Measurements from ENCODE around the gene HPX.

HPX gene

GRCh38 chr11:6458352-6459098, 17.7 kb upstream of the HPX start:
- no peak for DNase-seq (ENCODE audit: low spot score)

- DNase-seq (ENCODE audit: low spot score): no peak
Measured at GRCh38 chr11:6457581-6458320, 17.0 kb upstream of the HPX start.

GRCh38 chr11:6456361-6457073, 15.7 kb upstream of the HPX start:
- no peak for DNase-seq (ENCODE audit: low spot score)

DNA sequence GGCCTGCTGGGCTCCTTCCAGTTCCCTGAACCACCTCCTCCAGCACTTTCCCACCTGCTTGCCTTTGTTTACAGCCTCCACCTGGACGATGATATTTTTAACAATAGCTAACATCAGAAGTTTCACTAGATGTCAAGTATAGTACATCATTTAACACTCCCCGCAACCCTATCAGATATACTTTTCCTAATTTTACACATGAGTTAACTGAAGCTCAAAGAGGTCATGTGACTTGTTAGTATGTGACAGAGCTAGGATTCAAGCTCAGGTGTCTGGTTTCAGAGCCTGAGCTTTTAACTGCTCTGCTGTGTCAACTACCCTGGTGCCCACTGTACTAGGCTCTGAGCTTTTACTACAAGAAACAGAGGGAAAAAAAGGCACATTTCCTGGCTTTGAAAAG, 14.3 kb upstream of the HPX start:
- no peak for DNase-seq (ENCODE audit: low spot score)

GRCh38 chr11:6453152-6453551, 12.4 kb upstream of the HPX start:
- DNase-seq (ENCODE audit: low spot score): no peak

DNA sequence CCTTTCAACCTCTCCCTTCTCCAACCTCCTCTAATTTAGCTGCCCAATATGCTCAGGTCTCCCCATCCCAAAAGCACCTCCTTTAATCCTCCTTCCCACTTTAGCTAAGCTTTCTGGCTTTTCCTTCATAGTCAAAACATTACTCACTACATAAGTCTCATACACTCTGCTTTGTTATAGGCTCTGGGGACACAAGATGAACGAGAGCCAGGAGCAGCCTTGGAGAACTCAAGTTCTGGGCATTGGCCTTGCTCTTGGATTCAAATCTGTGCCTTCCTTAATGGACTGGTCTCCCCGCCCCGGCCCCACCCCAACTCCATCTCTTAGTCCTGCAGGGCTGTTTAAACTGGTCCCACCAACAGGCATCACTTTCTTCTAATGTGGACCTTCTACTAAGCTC, 11.4 kb upstream of the HPX start:
- DNase-seq (ENCODE audit: low spot score): no peak

- no peak for DNase-seq (ENCODE audit: low spot score)
Measured at GRCh38 chr11:6448574-6448973, 7.8 kb upstream of the HPX start.

DNA sequence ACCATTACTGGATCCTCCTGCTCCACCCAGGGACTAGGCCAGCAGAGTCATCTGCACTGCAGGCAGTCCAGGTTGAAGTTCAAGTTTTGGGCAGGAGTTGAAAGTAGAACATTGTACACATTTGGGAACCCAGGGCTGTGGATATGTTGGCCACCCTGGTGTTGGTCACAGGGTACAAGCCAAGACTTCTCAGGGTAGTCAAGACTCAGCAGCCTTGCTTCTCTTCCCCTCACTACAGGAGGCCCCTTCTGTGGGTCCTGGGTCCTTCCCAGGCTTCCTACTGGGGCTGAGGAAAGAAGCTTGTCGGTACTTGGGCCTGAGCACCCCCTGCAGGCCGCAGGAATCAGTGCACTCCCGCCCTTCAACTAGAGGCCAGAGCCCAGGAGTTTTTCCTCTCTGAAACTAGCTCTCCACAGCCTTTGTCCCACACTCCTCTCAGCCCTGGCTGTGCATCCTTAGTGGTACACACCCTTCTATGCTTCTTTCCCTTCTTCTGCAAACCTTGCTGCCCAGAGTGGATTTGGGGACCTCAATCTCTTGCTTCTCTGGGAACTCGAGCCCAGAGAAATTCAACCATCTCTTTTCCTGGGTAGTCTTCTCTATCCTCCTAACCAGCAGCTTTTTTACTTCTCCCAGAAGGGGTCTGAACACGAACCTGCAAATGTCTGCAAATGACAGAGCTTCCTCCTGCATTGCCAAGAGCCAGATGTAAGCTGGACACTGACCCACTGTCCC, 2.6 kb upstream of the HPX start:
- peak; percentile 79 for DNase-seq (ENCODE audit: low spot score)

DNA sequence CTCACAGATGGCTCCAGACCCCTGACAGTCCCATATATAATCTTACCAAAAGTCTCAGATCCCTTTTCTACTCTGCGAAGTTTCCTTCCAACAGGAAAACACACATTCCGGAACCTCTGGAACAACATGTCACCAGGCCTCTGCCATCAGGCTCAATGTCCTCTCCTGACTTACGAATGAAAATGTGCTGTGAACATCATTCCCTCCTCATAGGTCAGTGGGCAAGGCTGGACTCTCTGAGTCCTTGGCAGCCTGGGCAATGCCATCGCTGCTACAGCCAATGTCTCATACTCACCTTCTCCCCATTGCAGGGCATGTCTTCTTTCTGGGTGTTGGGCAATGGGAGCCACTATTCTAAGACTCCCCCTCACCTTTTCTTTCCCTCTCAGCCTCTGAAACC, 1.7 kb upstream of the HPX start:
- DNase-seq (ENCODE audit: low spot score): no peak

DNA sequence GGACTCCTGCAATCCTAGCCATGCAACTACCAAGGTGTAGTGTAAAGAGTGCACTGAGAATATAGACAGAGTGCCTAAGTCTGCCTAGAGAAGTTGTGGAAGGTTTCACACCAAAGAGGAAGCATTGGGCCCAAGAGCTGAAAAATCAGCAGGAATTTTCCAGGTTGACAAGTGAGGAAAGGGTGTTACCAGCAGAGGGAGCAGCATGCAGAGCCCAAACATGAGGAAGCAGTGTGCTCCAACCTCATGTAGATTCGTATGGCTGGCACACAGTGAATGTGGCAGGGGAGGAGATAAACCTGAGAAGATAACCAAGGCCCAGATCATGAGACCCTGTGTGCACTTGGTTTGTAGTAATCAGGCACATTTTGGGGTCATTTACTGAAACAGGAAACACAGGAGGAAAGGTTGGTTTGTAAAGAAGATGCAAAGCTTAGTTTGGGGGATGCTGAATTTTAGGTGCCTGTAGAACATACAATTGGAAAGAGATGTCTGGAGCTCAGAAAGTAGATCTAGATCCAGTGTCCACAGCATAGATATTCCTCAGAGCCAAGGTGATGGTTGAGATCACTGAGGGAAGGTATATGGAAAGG, 1.7 kb downstream of the HPX start:
- peak; percentile 70 for DNase-seq (ENCODE audit: low spot score)

DNA sequence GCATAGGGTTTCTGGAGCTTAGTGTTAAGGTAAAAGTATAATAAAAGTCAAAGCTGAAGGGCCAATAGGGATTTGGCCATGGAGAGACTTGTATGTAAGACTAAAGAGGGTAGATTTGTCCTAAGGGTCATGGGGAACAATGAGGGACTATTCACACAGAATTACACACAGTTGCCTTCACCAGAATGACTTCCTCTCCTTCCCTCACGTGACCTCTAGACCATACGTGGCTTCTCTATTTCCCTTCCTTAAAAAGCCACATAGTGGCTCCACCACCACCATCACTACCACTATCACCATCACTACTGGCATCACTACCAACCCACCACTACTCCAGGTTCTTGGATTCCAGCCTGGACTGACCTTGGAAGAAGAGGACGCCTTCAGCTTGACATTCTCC, 2.8 kb downstream of the HPX start:
- DNase-seq (ENCODE audit: low spot score): no peak

- no peak for DNase-seq (ENCODE audit: low spot score)
Measured at GRCh38 chr11:6437423-6437822, 3.4 kb downstream of the HPX start.

DNA sequence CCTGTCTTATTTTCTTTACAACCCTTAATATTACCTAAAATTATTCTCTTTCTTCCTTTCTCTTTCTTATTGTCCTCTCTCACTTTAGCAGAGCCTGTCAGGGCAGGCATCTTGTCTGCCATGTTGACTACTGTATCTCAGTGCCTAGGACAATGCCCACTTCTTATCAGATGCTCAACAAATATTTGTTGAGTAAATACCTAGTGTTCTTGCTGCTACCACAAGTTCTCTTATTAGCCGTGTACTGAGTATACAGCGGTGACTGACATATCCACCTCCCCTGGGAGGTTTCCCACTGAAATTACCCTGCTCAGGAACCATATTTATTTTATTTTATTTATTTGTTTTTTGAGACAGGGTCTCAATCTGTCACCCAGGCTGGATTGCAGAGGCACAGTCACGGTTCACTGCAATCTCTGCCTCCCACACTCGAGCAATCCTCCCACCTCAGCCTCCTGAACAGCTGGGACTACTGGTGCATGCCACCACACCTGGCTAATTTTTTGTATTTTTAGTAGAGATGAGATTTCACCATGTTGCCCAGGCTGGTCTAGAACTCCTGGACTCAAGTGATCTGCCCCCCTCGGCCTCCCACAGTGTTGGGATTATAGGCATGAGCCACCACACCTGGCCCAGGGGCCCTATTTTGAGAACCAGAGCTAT, 6.7 kb downstream of the HPX start:
- DNase-seq (ENCODE audit: low spot score): no peak

DNA sequence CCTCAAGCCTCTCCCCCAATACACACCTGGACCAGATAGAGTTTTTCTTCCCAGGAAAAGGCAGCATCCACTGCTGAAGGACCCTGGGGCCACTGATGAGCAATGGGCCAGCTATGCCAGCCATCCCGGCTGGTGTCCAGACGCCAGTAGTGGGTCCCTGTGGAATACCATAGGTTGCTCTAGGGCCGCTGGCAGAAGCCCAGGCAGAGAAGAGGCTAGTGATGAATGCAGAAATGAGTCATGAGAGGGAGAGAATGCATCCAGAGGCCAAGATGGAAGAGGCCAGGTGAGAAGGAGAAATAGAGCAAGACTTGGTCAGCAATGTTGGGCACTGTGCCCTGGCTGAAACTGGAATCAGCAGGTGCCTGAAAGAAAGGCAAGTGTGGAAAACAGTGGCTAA, 8.9 kb downstream of the HPX start:
- peak; percentile 42 for DNase-seq (ENCODE audit: low spot score)

GRCh38 chr11:6427516-6427915, 13.3 kb downstream of the HPX start:
- no peak for DNase-seq (ENCODE audit: low spot score)

- DNase-seq (ENCODE audit: low spot score): no peak
Measured at GRCh38 chr11:6420677-6421076, 20.1 kb downstream of the HPX start.

DNA sequence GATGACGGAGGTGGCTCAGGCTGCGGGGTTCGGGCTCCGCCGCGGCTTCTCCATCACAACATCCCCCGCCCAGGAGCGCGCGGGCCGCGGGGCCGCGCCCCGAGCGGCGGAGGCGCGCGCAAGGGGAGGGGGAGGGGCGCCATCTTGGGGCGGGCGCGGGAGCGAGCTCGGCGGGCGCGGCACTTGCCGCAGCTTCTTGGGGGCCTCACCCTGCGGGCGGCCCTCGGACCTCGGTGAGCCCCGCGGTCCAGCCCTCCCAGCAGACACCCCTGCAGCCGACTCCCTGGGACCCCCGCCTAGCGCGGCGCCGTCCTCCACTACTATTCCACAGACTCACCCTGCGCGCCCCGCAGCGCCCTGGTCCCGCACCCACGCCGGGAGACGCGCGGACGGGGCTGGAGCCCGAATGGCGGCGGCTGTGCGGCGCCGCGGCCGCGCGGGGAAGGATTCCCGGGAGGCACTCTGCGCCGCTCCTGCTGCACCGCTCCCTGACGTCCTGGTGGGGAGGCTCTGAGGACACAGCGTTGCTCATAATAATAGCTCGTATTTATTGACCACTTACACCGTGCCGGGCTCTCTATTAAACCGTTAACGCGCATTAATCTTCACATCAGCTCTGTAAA, 21.7 kb downstream of the HPX start, which contains the start of gene APBB1:
Gene APBB1, minus strand, starts transcription at position 86 of the 623 bp plus-strand sequence. CDS start 7,747 bp downstream, outside the sequence.
- peak; percentile 92 for DNase-seq (ENCODE audit: low spot score)

GRCh38 chr11:6418557-6419008, 22.2 kb downstream of the HPX start:
- peak; percentile 29 for DNase-seq (ENCODE audit: low spot score)

- DNase-seq (ENCODE audit: low spot score): peak; percentile 42
Measured at GRCh38 chr11:6417907-6418556, 22.8 kb downstream of the HPX start.

GRCh38 chr11:6415797-6416196, 25.0 kb downstream of the HPX start:
- DNase-seq (ENCODE audit: low spot score): no peak
